Stimulated activated CD4-positive, alpha-beta T cell treated with anti-CD3 and anti-CD28 coated beads, Interleukin-12 subunit alpha, Interleukin-12 subunit beta, amount 100 ng/mL, for 48 hours (primary cell): ENCODE results near the gene PCED1B.

Experiments used
- DNase-seq, 3 donors: peaks; one replicate each; pipeline ENCODE4 v3.0.0-alpha.2; 2020; ENCODE audit warnings: low read depth in 2 of 3, low spot score in 1 of 3

Gene PCED1B

DNA sequence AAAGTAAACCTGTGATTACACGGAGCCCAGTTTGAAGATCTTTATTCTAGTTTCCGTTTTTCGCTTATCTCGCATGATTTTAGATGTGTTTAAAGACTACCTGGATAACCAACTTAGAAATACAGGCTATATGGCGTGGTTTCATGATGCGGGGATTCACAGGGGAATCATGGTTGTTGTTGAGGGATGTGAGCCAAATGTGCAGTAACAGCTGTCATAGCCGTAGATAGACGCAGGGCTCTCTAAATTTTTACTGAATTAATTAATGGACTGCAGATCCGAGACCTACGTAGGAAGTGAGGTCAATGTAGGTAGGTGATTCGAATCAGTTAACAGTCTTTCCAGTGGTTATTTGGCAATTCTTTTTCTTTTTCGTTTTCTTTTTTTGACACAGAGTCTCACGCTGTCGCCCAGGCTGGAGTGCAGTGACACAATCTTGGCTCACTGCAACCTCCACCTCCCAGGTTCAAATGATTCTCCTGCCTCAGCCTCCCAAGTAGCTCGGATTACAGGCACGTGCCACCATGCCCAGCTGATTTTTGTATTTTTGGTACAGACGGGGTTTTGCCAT, 145.2 kb downstream of the PCED1B start:
- DNase-seq: no peak

DNA sequence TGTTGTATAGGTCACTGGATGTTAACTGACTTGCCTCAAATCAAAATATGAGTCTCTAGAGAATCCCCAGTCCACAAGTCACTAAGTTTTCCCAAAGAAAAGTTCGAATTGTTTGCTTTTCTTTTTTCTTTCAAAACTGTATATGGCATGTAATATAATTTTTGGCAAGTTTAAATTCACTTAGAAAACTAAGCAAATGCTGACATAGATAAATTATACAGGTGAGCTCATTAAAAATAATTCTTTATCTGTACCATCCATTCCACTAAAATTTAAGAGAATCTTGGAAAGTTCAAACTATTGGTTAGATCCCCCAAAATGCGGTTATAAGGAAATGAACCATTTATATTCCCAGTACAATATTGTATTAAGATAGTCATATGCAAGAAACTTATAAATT, 145.9 kb downstream of the PCED1B start:
- no peak for DNase-seq

DNA sequence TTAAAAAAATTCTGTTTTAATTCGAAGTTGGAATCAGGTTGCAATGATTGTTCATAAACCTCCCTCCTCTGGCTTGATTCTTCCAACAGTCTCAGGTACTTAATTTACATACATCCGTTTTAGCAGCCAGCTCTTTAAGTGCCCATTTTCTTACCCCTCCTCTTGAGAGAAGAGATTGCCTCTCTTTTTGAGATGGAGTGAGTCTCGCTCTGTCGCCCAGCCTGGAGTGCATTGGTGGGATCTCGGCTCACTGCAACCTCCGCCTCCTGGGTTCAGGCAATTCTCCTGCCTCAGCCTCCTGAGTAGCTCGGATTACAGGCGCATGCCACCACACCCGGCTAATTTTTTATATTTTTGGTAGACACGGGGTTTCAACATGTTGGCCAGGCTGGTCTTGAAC, 146.8 kb downstream of the PCED1B start:
- no peak for DNase-seq

DNA sequence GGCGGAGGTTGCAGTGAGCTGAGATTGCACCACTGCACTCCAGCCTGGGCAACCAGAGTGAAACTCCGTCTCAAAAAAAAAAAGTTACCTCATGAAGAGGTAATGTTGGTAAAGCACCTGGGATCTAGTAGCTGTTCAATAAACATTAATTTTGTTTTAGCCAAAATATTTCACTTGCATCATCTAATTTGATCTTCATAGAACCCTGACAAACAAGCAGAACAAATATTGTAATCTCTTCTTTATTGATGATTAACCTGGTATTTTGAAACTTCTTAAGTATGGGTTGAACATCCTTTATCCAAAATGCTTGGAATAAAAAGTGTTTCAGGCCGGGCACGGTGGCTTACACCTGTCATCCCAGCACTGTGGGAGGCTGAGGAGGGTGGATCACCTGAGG, 149.4 kb downstream of the PCED1B start:
- no peak for DNase-seq

DNA sequence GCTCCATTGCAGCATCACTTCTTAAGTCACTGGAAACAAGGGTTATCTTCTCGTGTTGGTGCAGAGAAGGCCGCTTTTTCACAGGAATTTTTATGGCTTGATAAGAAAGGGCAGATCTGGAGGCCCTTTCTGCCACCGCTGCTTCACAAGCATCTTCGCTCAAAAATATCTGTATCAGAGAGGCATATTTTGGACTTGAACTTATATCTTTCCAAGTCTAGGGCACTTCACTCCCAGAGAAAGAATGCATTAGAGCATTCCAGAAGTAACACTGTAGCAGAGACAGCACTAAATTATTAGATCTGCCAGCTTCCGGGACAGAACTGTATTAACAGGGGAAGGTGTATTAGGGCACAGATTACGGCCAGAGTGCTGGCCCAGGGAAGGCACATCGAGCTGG, 152.0 kb downstream of the PCED1B start:
- no peak for DNase-seq

DNA sequence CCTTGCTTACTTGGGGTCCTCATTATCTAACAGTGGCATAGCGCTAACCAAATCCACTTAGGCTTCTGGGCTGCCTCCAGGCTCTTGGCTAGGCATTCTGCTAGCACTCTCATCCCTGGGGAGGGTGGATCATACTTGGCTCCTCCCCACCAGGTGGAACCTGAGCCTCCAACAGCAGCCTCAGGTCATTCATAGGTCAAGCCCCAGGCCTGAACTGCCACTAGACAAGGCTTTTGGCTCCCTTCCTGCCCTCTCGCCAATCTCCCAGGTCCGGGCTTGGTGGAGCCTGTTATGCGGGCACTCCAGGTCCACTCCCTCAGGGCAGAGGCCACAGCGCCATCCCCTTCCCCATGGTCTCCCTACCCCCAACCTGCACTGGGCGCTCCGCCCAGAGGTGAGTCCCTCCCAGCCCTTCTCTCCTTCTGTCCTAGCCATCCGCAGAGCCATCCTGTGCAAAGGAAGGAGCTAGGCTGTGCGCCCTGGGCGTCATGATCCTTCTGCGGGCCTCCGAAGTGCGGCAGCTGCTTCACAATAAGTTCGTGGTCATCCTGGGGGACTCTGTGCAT, 155.2 kb downstream of the PCED1B start:
- DNase-seq: no peak

DNA sequence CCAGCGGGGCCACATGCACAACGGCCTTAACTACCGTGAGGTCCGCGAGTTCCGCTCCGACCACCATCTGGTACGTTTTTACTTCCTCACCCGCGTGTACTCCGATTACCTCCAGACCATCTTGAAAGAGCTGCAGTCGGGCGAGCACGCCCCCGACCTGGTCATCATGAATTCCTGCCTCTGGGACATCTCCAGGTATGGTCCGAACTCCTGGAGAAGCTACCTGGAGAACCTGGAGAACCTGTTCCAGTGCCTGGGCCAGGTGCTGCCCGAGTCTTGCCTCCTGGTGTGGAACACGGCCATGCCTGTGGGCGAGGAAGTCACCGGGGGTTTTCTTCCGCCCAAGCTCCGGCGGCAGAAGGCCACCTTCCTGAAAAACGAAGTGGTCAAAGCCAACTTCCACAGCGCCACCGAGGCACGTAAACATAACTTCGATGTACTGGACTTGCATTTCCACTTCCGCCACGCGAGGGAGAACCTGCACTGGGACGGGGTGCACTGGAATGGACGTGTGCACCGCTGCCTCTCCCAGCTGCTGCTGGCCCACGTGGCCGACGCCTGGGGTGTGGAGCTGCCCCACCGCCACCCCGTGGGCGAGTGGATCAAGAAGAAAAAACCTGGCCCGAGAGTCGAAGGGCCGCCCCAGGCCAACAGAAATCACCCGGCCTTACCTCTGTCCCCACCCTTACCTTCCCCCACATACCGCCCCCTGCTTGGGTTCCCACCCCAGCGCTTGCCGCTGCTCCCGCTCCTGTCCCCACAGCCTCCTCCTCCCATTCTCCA, 156.0 kb downstream of the PCED1B start:
- no peak for DNase-seq

DNA sequence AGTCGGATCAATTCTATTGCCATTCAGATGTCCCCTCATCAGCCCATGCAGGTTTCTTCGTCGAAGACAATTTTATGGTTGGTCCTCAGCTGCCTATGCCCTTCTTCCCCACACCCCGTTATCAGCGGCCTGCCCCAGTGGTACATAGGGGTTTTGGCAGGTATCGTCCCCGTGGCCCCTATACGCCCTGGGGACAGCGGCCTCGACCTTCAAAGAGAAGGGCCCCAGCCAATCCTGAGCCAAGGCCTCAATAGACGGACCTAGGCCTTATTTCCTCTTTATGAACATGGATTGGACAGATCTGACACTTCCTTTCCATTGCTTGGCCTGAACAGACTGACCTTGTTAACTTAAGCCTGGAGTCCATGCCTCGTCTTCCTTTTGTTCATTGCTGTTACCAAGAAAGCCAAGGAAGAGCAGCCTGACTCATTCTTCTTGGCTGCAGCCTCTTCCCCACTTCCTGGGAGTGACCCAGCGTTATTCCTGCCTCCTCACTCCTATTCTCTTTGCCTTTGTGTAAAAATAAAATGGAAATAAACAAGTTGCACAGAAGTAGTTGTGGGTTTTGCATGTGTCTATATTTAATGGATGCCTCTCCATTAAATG, 156.8 kb downstream of the PCED1B start:
- DNase-seq: no peak

DNA sequence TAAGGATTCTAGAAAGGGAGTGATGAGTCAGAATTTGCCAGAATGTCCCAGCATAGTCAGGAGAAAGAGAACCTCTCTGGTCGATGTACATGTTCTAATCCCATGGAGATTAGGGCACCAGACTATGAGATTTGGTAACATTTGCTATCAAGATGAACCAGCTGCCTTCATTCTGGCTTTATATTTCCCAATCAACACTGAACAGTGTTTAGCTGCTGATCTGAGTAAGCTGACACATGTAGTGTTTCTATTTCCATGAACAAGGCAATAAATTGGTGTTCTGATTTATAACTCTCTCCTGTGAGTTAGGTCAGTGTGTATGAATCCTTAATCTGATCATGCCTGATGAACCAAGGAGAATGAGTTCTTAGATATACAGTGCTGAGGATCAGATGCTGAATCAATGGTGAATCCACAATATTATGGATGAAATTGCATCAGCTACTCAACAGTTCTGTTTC, 158.4 kb downstream of the PCED1B start:
- DNase-seq: no peak

DNA sequence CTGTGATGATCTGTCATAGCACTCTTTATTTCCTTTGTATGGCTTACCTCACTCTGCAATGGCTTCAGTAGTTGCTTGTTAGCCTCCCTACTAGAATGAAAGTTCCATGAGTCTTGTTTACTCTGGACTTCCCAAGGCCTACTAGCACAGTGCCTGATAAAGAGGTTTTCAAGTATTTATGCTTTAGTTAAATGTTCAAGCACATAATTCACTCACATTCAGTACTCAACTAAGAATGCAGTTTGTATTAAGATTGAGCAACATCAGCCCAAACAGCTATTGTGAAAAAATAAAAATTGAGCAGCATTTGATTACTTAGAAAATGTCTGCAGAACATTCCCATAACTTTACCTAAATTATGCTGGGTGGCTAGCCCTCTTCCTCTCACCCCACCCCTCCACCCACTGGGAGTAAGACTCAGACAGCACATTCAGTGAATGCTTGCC, 159.3 kb downstream of the PCED1B start:
- no peak for DNase-seq

DNA sequence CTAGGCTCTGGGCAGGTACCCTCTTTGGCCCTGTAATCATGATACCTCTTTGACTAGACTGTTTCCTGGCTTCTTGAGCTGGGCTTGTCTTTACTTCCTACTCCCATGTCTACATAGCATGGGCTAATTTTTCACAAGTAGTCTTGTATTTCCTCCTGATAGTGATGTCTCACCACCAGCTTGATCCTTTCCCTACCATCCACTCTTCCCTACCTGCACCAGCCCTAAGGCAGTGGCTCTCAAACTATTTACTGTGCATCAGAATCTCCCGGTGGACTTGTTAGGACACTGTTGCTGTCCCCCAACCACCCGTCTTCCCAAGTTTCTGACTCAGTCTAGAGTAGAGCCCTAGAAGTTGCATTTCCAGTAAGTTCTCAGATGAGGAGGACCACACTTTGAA, 163.0 kb downstream of the PCED1B start:
- DNase-seq: no peak

DNA sequence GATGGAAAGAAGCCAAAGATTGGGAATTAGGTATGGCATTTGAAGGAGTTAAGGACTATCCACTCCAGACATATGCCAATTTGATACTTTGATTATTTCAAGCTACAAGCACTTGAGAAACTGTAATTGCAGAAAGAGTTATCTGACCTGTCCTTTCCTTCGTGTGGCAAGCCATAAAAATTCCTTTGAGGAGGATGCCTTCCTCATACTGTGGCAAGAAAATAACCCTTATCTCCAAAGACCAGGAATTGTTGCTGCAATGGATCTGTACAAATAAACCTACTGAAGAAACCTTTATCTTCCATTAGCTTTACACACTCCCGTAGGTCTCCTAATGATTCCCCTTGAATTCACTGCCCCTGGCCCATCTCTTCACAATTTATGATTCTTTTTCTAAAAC, 165.4 kb downstream of the PCED1B start:
- no peak for DNase-seq

DNA sequence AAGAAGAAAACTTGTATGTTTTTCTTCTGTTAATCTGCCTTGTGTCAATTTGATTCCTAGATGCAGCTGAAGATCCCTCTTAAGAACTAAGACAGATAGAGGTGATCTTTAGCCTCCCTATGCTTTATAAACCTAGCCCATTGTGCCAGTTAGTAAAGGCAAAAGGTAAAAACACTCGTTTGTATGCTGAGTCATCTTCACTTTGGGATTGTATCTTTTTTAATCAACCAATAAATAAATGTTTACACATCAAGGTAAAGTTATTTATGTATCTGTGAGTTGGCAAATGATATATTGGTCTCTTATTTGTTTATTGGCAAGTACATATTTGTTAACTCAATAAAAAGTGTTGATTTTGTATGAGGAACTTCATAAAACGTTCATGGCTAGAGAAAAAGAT, 166.2 kb downstream of the PCED1B start:
- DNase-seq: no peak

DNA sequence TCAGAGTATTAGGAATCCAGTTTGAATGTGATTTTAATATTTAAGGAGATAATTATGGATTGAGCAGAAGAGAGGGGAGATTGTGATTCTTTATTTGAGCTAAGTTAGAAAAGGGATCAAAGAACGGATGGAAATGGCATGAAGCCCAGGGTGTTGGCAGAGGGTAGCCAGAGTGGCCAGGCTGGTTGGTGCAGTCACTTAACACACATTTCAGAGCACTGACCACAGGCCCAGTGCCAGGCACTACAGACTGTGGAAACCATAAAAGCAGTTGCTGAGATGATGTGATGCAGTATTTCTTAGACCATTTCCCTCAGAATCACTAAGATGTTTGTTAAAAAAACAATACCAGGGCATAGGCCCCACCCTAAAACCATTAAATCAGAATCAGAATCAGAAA, 168.0 kb downstream of the PCED1B start:
- DNase-seq: no peak

DNA sequence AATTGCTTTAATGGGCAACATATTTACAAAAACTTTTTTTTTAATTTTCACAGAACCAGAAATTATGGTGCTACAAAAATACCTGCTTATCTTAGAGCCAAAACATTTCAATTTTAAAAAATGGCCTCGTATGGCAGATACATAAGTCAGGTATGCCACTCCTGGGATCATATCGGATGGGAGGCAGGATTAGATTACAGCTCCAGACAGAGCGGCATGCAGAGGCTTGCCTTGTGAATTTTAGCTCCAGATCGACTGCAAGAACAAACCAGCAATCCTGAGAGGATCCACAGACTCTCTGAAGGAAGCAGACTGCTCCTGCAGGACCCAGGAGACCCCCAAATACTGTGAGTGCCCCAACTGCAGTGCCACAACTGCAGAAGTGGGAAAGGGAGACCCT, 169.7 kb downstream of the PCED1B start:
- no peak for DNase-seq

DNA sequence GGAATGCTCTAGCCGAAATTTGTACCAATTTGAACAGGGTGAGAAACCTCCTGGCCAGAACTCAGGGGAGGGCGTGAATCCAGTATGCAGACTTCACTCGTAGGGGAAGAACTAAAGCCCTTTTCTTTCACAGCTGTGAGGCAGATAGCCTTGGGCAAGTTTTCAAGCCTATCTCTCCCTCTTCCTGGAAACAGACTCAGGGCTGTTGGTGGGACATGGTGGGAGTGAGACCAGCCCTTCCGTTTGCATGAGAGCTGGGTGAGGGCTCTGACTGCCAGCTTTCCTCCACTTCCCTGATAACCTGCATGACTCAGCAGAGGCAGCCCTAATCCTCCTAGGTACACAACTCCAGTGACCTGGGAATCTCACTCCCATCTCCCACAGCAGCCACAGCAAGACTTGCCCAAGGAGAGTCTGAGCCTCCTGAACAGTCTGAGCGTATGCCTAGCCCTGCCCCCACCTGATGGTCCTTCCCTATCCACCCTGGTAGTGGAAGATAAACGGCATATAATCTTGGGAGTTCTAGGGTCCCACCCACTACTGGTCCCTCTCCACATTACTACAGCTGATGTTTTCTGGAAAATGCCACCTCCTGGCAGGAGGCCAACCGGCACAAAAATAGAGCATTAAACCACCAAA, 170.4 kb downstream of the PCED1B start:
- no peak for DNase-seq

DNA sequence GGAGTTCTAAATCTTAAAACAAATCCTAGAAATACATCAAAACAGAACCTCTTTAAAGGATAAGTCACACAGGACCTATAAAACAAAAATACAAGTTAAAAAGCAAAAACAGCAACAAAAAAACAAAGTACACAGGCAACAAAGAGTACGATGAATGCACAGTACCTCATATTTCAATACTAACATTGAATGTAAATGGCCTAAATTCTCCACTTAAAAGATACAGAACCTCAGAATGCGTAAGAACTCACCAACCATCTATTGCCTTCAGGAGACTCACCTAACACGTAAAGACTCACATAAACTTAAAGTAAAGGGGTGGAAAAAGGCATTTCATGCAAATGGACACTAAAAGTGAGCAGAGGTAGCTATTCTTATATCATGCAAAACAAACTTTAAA, 172.5 kb downstream of the PCED1B start:
- DNase-seq: no peak

DNA sequence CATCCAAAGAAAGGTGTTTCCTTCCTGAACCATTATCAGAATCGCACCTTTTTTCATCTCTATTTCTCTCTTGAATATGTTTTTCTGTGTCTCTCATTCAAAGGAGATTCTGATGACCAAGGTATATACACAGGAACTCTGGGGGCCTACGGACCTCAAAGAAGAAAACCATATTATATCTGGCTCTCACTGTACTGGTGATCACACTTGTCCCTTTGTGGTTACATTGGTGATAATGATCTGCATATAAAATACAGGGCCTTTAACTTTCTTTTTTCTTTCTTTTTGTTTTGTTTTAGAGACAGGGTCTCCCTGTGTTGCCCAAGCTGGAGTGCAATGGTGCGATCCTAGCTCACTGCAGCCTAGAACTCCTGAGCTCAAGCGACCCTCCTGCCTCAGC, 185.5 kb downstream of the PCED1B start:
- no peak for DNase-seq

DNA sequence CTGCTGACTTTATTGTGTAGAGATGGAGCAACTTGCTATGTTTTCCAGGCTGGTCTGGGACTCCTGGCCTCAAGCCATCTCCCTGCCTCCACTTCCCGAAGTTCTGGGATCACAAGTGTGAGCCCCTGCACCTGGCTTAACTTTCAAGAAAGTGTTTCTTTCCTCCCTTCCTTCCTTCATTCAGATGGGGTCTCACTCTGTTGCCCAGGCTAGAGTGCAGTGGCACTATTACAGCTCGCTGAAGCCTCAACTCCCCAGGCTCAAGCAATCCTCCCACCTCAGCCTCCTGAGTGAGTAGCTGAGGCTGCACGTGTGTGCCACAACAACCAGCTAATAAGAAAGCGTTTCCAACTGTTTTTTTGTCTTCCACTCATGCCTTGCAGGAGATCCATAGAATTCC, 186.0 kb downstream of the PCED1B start:
- DNase-seq: no peak

DNA sequence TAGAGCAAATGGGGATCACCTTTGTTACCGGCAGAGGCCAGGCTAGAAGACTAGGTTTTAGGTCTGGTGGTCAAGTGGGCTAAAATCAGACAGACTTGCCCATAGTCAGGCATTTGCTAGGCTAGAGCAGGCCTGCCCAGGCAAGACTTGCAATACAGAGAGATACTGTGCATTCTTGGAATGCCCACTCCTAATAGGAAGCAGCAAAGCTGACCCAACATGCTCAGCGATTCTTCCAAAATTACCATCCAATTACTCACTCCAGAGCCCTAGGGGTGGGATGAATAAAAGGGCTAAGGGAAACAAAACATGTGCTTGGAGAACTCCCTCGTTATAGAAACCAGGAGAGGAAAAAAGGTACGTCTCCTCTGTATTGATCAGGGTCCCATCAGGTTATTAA, 188.2 kb downstream of the PCED1B start:
- DNase-seq: no peak

DNA sequence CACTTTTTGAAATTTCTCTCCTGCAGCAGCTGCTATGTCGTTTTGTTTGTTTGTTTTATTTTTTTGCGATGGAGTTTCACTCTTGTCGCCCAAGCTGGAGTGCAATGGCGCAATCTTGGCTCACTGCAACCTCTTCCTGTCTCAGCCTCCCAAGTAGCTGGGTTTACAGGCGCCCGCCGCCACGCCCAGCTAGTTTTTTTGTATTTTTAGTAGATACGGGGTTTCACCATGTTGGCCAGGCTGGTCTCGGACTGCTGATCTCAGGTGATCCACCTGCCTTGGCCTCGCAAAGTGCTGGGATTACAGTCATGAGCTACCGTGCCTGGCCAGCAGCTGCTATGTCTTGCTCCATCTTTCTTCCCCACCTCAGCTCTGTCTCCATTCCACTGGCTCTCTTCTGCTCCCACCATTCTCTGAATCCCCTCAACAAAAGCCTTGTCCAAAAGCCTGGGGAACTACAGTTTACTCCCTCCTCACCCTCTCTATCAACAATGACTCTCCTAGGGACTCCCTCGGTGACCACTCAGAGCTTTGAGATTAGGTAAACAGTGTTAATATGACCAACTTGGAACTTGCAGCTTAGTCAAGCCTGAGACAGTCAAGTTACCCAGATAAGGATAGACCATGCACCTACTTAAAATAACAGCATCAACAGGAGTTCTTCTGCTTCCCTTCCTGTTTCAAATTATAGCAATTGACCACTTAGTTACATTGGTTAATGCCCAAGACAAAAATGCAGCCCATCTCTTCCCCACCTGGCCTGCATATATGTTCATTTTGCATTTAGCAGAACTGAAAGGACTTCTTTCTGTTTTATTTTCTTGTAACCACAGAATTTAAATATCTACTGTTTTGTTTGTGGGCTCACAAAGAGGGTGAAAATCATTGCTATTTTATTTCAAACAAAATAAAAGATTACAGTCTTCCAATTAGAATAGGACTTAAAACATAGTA, 189.4 kb downstream of the PCED1B start:
- DNase-seq: no peak
